ENCODE data around the gene GPATCH11. TPM values are rescaled to one million over a fixed set of nuclear protein-coding genes. Genes with fewer than 3 reads are reported as not detected.

The GPATCH11 gene
- total and polyA plus RNA-seq, 7 donors, result 2.0 to 9.1 (median 3.5) TPM

- H3K9me3 ChIP-seq, result no peaks in the 10 kb centered on the region
- ATAC-seq (peak; percentile 75 to 96 (median 84)), DNase-seq (no peak)
- H3K36me3 ChIP-seq (ENCODE audit: insufficient read depth in 1 of 2, low read depth in 1 of 2), result peaks cover 0 to 56% of the 10 kb centered on the region in 2 donors
- peaks cover 5% of the 10 kb centered on the region for H3K4me1 ChIP-seq
- TF ChIP-seq CTCF (IDR thresholded peaks at IDR 0.05), result no peak
- intact Hi-C loops (cut with DNase I), result no loop called here
- H3K27me3 ChIP-seq (ENCODE audit: insufficient read depth in 3 of 3, low read length in 2 of 3), result no peaks in the 10 kb centered on the region
- H3K27ac ChIP-seq, result peak overlapping the region; percentile 54
- WGBS, 3 donors, result 29 to 48% (median 33%) methylated on average over 2 of the region's 2 CpGs
- H3K4me3 ChIP-seq, result no peak overlapping the region
Observed at GRCh38 chr2:37125416-37125815, 41.1 kb downstream of the GPATCH11 start.

GRCh38 chr2:37132914-37133313 lies 48.6 kb downstream of the GPATCH11 start:
- intact Hi-C loops (cut with DNase I), result no loop called here
- no peak for TF ChIP-seq CTCF (IDR thresholded peaks at IDR 0.05)
- H3K9me3 ChIP-seq, result no peaks in the 10 kb centered on the region
- peaks cover 4 to 95% of the 10 kb centered on the region in 2 donors for H3K36me3 ChIP-seq (ENCODE audit: insufficient read depth in 1 of 2, low read depth in 1 of 2)
- no peaks in the 10 kb centered on the region for H3K4me1 ChIP-seq
- H3K27ac ChIP-seq, result no peak overlapping the region
- H3K4me3 ChIP-seq, result no peak overlapping the region
- no peaks in the 10 kb centered on the region for H3K27me3 ChIP-seq (ENCODE audit: insufficient read depth in 3 of 3, low read length in 2 of 3)
- ATAC-seq, result no peak
- DNase-seq, result no peak
- 93 to 96% (median 94%) methylated on average over 6 of the region's 6 CpGs for WGBS, 3 donors

GRCh38 chr2:37142546-37142945 lies 58.2 kb downstream of the GPATCH11 start:
- no peak for TF ChIP-seq CTCF (IDR thresholded peaks at IDR 0.05)
- ATAC-seq (no peak), DNase-seq (no peak)
- Histone ChIP-seq H3K4me3 (no peak overlapping the region), H3K27me3 (ENCODE audit: insufficient read depth in 3 of 3, low read length in 2 of 3) (no peaks in the 10 kb centered on the region), H3K36me3 (ENCODE audit: insufficient read depth in 1 of 2, low read depth in 1 of 2) (peaks cover 0 to 99% of the 10 kb centered on the region in 2 donors), H3K4me1 (no peaks in the 10 kb centered on the region), H3K27ac (no peak overlapping the region), H3K9me3 (no peaks in the 10 kb centered on the region)
- intact Hi-C loops (cut with DNase I), result no loop called here

- intact Hi-C loops (cut with DNase I), result no loop called here
- no peak for TF ChIP-seq CTCF (IDR thresholded peaks at IDR 0.05)
- Histone ChIP-seq H3K4me3 (no peak overlapping the region), H3K27me3 (ENCODE audit: insufficient read depth in 3 of 3, low read length in 2 of 3) (no peaks in the 10 kb centered on the region), H3K36me3 (ENCODE audit: insufficient read depth in 1 of 2, low read depth in 1 of 2) (peaks cover 0 to 99% of the 10 kb centered on the region in 2 donors), H3K9me3 (no peaks in the 10 kb centered on the region), H3K27ac (no peak overlapping the region), H3K4me1 (no peaks in the 10 kb centered on the region)
- WGBS, 3 donors, result 95 to 100% (median 97%) methylated on average over 1 of the region's 1 CpG
- ATAC-seq, result no peak
- no peak for DNase-seq
Observed at GRCh38 chr2:37143974-37144373, 59.7 kb downstream of the GPATCH11 start.

- Histone ChIP-seq H3K4me1 (no peaks in the 10 kb centered on the region), H3K9me3 (no peaks in the 10 kb centered on the region), H3K27ac (no peak overlapping the region), H3K4me3 (no peak overlapping the region), H3K27me3 (ENCODE audit: insufficient read depth in 3 of 3, low read length in 2 of 3) (no peaks in the 10 kb centered on the region), H3K36me3 (ENCODE audit: insufficient read depth in 1 of 2, low read depth in 1 of 2) (peaks cover 0 to 80% of the 10 kb centered on the region in 2 donors)
- TF ChIP-seq CTCF (IDR thresholded peaks at IDR 0.05), result no peak
- DNase-seq, result no peak
- no peak for ATAC-seq
- intact Hi-C loops (cut with DNase I), result no loop called here
- 96 to 100% (median 99%) methylated on average over 2 of the region's 2 CpGs for WGBS, 3 donors
Observed at GRCh38 chr2:37146062-37146461, 61.7 kb downstream of the GPATCH11 start.
